Stimulated activated CD8-positive, alpha-beta memory T cell treated with anti-CD3 and anti-CD28 coated beads, Interleukin-15, amount 100 ng/mL, for 1 hour (primary cell): ENCODE measurements around the gene TCEA2.

Experiments
- DNase-seq: peaks from one replicate; pipeline ENCODE4 v3.0.0-alpha.2; 2020; ENCODE audit warnings: low read depth

TCEA2 gene

DNA sequence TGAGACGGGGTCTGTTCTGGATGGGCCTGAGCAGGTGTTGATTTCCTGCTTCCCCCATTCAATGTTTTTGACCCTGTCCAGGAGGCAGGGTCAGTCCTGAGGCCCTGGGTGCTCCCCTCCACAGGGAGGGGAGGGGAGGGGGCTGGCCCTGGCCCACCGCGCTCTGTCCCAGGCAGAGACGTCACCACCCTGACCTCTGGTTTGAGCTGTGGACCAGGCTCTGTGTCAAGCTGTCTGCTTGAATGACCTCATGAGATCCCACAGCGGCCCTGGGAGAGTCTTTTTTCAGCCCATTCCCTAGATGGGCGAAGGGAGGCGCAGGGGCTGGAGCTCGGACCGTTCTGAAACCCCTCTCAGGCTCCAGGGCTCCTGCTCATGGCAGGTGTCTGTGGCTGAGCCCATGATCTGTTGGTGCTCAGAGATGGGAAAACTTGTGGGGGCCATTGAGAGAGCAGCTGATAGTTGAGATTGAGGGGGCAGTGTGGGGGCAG, 30.1 kb downstream of the TCEA2 start:
- DNase-seq: no peak

DNA sequence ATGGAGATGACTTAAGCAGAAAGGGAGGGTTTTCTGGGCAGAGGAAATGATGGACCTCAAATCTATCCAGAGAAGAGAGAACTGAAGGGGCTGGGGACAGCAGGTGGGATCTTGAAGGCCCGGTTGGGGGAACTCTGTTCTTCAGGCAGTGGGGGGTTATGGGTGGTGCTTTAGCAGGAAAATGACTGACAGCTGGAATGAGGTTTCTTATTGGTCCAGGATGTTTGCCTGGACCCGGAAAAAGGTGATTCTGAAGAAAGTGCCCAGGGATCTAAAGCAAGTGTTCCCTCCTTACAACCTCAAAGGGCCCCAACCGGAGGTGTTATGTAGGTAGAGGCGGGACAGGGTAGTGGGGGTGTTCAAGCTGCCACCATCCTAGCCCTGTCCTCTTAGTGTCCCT, 32.5 kb downstream of the TCEA2 start:
- no peak for DNase-seq

DNA sequence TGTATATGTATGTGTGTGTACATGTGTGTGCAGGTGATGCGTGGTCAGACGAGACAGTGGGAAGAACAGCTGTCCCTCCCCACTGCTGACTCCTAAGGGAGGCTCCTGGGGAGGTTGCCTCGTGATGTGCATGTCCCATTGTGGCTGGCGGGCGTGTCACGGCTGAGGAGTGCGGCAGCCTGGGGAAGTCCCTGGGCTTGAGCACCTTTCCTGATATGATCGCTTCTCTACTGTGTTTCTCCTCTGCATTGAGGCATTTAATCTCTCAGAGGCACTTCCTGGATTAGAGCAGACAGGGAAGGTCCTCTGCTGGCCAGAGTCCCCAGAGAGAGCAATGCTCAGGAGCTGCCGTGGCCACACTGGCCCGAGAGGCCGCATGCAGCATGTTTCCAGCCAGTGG, 32.9 kb downstream of the TCEA2 start:
- no peak for DNase-seq

DNA sequence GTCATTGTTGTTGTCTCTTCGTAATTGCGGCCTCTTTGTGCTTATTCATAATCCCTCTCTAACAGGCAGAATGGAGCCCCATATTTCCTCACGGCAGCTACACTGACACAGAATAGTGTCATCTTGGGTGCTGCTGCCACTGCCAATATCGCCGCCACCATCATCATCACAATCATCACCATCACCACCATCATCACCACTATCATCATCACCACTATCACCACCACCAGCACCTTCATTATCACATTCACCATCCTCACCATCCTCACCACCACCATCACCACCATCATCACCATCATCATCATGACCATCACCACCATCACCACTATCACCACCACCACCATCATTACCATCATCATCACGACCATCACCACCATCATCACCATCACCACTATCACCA, 33.5 kb downstream of the TCEA2 start:
- DNase-seq: no peak

DNA sequence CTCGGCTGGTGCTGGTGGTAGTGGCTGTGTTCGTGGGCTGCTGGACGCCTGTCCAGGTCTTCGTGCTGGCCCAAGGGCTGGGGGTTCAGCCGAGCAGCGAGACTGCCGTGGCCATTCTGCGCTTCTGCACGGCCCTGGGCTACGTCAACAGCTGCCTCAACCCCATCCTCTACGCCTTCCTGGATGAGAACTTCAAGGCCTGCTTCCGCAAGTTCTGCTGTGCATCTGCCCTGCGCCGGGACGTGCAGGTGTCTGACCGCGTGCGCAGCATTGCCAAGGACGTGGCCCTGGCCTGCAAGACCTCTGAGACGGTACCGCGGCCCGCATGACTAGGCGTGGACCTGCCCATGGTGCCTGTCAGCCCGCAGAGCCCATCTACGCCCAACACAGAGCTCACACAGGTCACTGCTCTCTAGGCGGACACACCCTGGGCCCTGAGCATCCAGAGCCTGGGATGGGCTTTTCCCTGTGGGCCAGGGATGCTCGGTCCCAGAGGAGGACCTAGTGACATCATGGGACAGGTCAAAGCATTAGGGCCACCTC, 35.5 kb downstream of the TCEA2 start:
- DNase-seq: no peak

DNA sequence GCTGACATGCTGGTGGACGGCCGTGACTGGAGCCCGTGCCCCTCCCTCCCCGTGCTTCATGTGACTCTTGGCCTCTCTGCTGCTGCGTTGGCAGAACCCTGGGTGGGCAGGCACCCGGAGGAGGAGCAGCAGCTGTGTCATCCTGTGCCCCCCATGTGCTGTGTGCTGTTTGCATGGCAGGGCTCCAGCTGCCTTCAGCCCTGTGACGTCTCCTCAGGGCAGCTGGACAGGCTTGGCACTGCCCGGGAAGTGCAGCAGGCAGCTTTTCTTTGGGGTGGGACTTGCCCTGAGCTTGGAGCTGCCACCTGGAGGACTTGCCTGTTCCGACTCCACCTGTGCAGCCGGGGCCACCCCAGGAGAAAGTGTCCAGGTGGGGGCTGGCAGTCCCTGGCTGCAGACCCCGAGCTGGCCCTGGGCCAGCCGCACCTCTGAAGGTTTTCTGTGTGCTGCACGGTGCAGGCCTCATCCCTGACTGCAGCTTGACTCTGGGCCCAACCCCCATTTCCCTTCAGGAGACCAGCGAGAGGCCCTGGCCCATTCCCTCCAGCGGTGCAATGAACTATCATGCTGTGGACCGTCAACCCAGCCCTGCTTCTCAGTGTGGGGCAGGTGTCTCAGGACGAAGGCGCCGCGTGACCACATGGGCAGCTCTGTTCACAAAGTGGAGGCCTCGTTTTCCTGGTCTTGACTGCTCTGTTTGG, 36.2 kb downstream of the TCEA2 start:
- DNase-seq: no peak

DNA sequence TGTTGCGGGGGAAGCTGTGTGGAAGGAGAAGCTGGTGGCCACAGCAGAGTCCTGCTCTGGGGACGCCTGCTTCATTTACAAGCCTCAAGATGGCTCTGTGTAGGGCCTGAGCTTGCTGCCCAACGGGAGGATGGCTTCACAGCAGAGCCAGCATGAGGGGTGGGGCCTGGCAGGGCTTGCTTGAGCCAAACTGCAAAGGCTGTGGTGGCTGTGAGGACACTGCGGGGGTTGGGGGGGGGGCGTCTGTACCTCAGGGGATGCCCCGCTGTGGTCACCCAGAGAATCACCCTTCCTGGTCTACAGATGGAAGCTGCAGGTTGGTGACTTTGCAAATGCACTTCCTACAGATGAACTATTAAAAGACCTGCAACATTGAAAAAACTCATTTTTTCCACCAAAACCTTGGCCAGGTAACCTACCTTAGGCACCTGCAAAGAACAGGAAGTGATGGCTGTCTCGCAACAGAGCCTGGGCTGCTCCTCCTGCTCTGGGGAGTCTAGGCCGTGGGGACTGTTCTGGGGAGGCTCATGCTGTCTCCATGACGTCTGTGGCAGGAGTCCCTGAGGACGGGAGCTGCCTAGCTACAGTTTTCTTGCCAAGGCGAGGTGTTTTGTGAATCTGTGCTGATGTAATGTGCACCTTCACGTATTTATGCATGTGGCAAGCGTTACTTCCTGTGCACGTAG, 37.0 kb downstream of the TCEA2 start:
- DNase-seq: no peak

DNA sequence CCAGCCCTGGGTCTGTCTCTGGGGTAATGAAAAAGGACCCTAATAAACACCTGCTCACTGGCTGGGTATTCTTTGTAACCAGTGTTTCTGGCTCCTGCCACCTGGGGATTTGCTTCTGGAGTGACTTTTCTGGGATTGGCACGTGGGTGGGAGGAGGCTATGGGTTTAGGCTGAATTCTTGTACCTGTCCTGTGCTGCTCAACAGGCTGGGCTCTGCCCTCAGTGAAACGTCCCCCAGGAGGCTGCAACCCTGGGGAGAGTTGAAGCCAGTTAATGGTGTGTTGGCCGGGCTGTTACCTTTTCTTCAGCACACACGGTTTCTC, 37.5 kb downstream of the TCEA2 start:
- no peak for DNase-seq

DNA sequence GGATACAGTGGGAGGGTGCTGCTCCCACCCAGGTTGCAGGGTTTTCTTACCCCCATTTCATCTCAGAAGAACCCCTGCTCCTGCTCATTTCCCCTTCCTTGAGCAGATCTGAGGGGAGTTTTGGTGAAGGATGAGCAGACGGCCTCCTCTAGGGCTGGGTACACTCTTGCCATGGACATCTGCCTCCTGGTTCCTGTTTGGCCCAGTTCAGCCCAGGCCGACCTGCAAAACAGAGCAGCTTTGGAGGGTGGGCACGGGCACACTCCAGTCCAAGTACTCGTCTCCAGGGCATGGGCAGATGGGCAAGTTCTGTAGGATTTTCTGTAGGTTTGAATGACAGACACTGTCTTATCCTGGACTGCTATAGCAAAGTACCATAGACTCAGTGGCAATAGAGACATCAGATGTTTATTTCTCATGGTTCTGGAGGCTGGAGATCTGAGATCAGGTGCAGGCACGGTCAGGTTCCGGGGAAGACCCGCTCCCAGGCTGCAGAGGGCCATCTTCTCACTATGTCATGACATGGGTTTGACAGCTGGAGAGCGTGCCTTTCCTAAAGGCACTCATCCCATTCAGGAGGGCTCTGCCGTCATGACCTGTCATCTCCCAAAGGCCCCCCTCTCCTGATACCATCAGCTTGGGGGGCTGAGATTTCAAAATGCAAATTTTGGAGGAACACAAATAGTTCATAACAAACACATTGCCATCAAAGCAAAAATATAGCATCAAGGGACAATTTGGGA, 38.1 kb downstream of the TCEA2 start:
- DNase-seq: no peak

DNA sequence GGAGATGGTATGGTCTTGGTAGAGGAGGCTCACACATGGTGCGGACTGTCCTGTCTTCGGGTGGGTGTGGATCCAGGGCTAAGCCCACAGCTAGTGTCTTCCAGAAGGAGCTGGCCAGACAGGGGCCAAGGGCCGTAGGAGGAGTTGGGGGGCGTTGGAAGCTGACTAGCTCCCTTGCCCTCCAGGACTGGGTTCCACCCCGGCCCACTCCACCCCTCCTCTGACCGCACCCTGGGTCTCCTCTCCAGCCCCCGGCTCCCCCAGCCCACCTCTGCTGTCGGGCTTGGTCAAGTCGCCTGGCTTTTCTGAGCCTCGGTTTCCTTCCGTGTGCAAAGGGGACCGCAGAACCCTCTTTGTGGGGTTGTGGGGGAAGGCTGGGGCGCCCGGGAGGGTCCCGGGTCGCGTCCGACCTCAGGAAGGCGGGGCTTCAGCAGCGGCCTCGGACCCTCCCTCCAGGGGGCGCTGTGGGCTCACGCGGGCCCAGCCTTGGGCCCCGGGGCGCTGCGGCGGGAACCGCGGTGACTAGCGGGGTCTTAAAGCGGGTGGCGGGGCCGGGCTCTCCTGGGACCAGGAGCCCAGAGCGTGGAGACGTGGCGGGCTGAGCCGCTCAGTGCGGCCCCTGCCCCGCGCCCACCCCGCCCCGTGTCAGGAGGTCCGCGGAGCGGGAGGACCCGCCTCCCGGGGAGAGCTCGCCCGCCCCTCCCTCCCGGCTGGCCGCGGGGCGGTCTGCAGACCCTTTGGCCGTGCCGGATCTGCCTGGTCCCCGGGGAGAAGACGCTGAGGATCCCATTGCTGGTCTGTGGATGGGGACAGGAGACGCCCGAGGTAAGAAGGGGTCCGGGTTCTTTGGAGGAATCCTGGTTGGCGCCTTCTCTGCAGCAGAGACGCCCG, 39.0 kb downstream of the TCEA2 start:
- peak; percentile 38 for DNase-seq

DNA sequence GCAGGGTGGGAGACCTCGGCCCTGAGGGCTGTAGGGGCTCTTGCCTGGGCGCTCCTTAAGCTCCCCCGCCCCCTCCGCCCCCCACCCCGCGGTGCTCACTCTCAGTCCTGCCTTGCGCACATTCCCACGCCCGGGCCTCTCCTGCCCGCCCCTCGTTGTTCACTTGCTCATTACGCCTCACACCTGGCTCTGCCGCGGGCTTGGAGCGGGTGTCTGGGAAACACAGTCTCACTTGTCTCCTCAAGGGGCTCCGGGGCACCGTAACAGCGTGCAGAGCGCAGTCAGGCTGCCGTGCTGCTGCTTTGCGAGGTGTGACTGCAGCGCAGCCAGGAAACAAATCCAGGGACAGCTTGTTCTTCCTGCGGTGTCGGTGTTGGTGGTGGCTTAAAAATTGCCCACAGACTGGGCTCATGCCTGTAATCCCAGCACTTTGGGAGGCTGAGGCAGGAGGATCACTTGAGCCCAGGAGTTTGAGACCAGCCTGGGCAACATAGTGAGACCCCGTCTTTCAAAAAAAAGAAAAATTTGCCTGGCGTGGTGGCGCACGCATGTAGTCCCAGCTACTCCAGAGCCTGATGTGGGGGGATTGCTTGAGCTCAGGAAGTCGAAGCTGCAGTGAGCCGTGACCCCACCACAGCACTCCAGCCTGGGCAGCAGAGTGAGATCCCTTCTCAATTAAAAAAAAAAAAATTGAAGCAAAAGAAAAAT, 39.8 kb downstream of the TCEA2 start:
- no peak for DNase-seq

DNA sequence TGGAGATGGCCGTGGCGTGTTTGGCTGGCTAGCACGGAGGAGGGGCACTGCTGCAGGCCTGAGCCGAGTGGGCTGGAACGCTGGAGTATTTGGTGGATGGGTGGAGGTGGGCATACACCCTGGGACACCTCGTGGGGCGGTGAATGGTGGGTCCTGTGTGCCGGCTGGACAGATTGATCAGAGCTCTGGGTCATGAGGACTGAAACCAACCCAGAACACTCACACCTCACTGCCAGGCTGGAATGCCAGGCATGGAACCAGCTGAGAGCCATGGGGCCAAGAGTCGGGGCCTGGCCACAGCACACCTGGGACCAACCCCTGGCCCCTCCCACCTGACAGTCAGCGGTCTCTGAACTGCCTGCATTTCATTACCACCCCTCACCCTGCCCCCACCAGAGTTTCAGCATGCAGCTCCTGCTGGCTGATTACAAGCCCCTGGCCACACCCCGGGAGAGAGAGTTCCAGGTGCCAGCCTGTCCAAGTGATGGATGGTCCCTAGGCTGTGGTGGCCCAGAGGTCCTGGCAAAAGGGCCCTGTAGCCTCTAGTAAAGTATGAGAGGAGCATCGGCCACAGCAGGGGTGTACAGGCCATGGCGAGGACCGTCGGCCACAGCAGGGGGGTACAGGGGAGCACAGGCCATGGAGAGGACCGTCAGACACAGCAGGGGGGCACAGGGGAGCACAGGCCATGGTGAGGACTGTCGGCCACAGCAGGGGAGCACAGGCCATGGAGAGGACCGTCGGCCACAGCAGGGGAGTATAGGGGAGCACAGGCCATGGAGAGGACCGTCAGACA, 41.1 kb downstream of the TCEA2 start:
- DNase-seq: no peak

DNA sequence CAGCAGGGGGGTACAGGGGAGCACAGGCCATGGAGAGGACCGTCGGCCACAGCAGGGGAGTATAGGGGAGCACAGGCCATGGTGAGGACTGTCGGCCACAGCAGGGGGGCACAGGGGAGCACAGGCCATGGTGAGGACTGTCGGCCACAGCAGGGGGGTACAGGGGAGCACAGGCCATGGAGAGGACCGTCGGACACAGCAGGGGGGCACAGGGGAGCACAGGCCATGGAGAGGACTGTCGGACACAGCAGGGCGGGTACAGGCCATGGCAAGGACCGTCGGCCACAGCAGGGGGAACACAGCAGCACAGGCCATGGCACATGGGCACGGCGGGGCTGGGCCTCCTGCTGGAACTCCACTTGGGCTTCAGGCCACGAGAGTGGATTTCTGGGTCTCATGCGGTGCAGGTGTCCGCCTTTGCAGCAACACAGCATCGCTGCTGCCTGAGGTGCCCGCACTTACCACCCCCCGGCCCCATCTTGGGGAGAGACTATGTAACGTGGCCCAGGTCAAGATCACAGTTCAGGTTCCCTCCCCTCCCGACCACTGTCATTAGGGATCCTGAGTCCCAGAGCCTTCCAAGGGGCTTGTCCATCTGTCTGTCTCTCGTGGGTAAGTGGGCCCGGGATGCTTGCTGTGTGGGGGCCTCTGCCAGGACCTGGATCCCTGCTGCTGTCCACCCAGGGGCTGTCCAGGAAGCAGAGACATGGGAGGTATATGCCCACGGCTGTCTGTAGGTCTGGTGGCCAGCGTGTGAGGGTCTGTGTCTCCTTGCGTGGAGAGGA, 41.9 kb downstream of the TCEA2 start:
- no peak for DNase-seq

DNA sequence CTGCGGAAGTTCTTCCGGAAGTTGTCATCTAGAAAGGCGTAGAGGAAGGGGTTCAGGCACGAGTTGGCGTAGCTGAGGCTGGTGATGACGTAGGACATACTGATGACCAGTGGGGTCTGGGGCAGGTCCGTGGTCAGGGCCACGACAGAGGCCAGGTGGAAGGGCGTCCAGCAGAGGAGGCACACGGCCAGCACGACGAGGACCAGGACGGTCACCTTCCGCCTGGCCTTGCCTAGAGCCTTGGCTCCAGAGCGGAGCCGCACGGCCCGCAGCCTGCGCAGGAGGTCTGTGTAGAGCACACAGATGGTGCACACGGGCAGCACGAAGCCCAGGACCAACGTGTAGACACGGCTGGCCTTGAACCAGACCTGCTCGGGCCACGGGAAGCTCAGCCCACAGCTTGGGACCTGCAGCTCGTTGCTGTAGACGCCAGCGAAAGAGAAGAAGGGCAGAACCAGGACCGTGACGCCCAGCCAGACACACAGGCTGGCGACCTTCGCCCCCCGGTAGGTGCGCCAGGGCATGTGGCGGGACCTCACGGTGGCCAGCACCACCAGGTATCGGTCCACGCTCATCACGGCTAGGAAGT, 42.9 kb downstream of the TCEA2 start:
- DNase-seq: no peak

DNA sequence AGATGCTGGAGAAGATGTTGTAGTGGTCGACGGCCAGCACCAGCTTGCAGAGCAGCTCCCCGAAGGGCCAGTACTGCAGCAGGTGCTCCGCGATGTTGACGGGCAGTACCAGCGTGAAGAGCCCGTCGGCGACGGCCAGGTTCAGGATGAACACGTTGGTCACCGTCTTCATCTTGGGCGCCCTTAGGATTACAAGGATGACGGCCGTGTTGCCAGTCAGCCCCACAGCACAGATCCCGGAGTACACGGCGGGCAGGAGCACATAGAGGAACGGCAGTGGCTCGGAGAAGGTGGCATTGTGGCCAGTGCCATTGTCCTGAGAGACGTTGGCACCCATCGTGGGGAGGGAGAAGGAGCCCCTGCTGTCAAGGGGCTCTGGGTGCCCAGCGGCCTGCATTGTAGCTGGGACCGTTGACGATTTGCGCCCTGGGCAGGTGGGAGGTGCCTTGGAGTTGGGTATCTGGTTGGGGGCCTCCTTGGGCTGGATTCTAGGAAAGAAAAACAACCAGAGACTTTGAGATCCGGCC, 43.5 kb downstream of the TCEA2 start:
- DNase-seq: no peak

DNA sequence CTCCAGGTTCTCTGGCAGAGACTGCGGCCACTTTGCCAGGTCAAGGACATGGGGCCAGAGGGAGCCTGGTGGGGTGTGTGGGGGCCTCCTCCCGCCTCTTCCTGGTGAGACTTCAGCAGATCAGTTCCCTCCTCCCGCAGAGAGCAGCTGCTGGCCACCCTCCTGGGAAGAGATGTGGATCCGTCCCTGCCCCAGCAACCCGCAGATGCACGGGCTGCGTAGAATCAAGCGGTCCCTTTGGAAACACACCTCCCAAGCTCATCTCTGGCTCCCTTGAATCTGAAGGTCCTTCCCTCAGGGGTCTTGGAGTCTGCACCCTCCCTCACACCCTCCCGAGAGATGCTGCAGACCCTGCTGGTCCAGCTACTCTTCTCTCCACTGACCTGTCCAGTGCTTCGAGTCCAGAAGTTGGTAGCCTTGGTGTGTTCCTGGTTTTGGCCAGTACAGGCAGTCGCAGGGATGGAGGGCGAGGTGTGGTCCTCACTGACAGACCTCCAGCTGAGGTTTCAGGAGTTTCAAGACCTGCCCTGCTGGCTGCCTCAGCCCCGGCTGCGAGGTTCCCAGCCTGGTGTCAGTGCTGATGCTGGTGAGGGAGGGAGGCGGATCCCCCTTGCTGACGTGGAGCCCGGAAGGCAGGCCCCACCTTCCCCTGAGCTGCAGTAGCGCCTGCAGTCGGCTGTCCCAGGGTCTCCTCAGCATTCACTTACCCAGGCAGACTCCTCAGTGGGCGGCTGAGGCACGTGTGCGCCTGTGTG, 44.2 kb downstream of the TCEA2 start, which contains the start of gene NPBWR2:
Gene NPBWR2, minus strand, starts transcription at position 585 of the 755 bp plus-strand sequence. CDS start 734 bp downstream, outside the sequence.
- DNase-seq: no peak

DNA sequence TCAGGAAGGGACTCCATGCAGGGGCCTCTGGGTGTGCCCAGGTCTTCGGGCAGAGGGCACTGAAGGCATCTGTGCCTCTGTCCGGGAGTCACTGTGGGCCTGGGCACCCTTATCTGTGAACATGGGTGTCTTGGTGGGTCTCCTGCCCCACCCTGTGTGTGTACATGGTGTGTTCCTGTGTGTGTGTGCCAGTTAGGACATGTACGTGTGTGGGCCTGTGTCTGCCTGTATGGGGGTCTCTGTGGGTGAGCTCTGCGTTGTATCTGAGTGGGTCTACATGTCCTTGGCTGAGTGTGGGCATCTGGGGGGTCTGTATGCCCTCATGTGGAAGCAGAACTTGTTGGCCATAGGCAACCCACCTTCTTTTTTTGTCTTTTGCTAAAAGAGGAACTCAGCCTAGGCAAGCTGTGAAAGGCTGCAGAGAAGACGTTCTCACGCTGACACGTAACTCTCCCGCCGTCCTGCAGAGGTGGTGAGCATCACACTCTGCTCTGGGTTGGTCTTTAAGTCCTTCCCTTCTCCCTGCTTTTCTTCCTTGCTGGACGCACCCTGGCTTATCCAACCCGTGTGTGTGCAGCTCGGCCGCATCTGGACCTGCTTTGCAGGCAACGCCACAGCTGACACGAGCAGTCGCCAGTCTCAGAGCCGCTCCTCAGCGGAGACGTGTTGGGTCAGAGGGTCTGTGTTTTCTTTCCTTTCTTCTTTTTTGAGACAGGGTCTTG, 44.9 kb downstream of the TCEA2 start:
- DNase-seq: no peak
